ENCODE results near the gene EIF4G2.

DNA sequence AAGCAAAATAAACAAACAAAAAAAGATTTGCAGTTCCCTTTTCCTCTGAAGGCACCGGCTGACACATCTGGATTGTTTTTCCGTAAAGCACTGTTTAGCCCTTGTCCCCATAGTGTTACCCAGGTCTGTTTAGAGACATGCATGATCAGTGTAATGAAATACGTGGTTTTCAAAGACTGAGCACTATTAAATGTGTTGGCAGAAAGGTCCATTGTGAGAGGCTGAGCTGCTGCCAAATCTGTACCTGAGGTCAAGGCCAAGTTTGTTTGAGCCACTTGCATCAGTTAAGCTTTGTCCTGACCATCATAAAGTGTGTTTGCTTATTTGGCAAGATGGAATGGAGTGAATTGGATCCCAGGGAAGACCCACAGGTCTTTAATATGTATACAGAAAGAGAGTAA, 31.3 kb downstream of the EIF4G2 start:
- TF ChIP-seq, protein P1, sequence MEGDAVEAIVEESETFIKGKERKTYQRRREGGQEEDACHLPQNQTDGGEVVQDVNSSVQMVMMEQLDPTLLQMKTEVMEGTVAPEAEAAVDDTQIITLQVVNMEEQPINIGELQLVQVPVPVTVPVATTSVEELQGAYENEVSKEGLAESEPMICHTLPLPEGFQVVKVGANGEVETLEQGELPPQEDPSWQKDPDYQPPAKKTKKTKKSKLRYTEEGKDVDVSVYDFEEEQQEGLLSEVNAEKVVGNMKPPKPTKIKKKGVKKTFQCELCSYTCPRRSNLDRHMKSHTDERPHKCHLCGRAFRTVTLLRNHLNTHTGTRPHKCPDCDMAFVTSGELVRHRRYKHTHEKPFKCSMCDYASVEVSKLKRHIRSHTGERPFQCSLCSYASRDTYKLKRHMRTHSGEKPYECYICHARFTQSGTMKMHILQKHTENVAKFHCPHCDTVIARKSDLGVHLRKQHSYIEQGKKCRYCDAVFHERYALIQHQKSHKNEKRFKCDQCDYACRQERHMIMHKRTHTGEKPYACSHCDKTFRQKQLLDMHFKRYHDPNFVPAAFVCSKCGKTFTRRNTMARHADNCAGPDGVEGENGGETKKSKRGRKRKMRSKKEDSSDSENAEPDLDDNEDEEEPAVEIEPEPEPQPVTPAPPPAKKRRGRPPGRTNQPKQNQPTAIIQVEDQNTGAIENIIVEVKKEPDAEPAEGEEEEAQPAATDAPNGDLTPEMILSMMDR (IDR thresholded peaks at IDR 0.05): no peak
- TF ChIP-seq POLR2A (IDR thresholded peaks at IDR 0.05): no peak
- TF ChIP-seq EP300 (IDR thresholded peaks at IDR 0.05): no peak
- TF ChIP-seq POLR2AphosphoS5 (IDR thresholded peaks at IDR 0.05): no peak

Measured in stomach (tissue), 4 donors.